ENCODE measurements around the gene PDF. TPM values are rescaled to one million over a fixed set of nuclear protein-coding genes. Genes with fewer than 3 reads are reported as not detected.

PDF gene
- total RNA-seq, 1 donor from 2014 or later: 15.3 TPM

GRCh38 chr16:69318911-69319289 lies 11.5 kb downstream of the PDF start:
- H3K9me3 Mint-ChIP-seq: no peaks in the 10 kb centered on the region
- intact Hi-C loops (cut with micrococcal nuclease): loop anchor here (10.0 kb wide), 1 partner anchor 1206 kb away; the partner anchor contains the start of genes COG4 and SF3B3
- no peak for TF ChIP-seq CTCF (IDR thresholded peaks at IDR 0.05)
- no peaks in the 10 kb centered on the region for H3K27me3 Mint-ChIP-seq
- peaks cover 6% of the 10 kb centered on the region for H3K4me1 Mint-ChIP-seq
- POLR2A ChIA-PET: interaction anchor here (0.7 kb wide), 1 partner anchor 9 kb away, joined by 3 read pairs; no protein-coding TSS in a partner anchor
- DNase-seq (no peak), ATAC-seq (ENCODE audit: low read depth) (no peak)
- no peak overlapping the region for H3K27ac Mint-ChIP-seq
- peaks cover 84% of the 10 kb centered on the region for H3K36me3 Mint-ChIP-seq (ENCODE audit: low read depth)
- no peak overlapping the region for H3K4me3 Mint-ChIP-seq
- CTCF ChIA-PET: no interaction called here

- Mint-ChIP-seq H3K36me3 (ENCODE audit: low read depth) (peaks cover 81% of the 10 kb centered on the region), H3K27ac (no peak overlapping the region), H3K9me3 (no peaks in the 10 kb centered on the region), H3K27me3 (no peaks in the 10 kb centered on the region), H3K4me3 (no peak overlapping the region), H3K4me1 (peaks cover 10% of the 10 kb centered on the region)
- CTCF ChIA-PET: no interaction called here
- intact Hi-C loops (cut with micrococcal nuclease): loop anchor here (10.0 kb wide), 1 partner anchor 1206 kb away; the partner anchor contains the start of genes COG4 and SF3B3
- ATAC-seq (ENCODE audit: low read depth) (no peak), DNase-seq (no peak)
- POLR2A ChIA-PET: no interaction called here
- TF ChIP-seq CTCF (IDR thresholded peaks at IDR 0.05): no peak
These were observed 12.0 kb downstream of the PDF start for GRCh38 chr16:69318177-69318910.

GRCh38 chr16:69316595-69317034 lies 13.8 kb downstream of the PDF start:
- no peaks in the 10 kb centered on the region for H3K27me3 Mint-ChIP-seq
- POLR2A ChIA-PET: no interaction called here
- no peaks in the 10 kb centered on the region for H3K9me3 Mint-ChIP-seq
- TF ChIP-seq CTCF (IDR thresholded peaks at IDR 0.05): no peak
- H3K4me1 Mint-ChIP-seq: peaks cover 20% of the 10 kb centered on the region
- intact Hi-C loops (cut with micrococcal nuclease): loop anchor here (10.0 kb wide), 1 partner anchor 1208 kb away; the partner anchor contains the start of genes COG4 and SF3B3
- CTCF ChIA-PET: no interaction called here
- no peak overlapping the region for H3K4me3 Mint-ChIP-seq
- no peak overlapping the region for H3K27ac Mint-ChIP-seq
- peaks cover 74% of the 10 kb centered on the region for H3K36me3 Mint-ChIP-seq (ENCODE audit: low read depth)
- DNase-seq: no peak
- no peak for ATAC-seq (ENCODE audit: low read depth)

- no peak overlapping the region for H3K4me3 Mint-ChIP-seq
- POLR2A ChIA-PET: no interaction called here
- no peaks in the 10 kb centered on the region for H3K27me3 Mint-ChIP-seq
These were observed 14.7 kb downstream of the PDF start for GRCh38 chr16:69315486-69316311.

More at GRCh38 chr16:69315486-69316311, 14.7 kb downstream of the PDF start:
- intact Hi-C loops (cut with micrococcal nuclease): loop anchor here (10.0 kb wide), 1 partner anchor 1209 kb away; the partner anchor contains the start of genes COG4 and SF3B3
- DNase-seq (no peak), ATAC-seq (ENCODE audit: low read depth) (no peak)
- no peak for TF ChIP-seq CTCF (IDR thresholded peaks at IDR 0.05)
- CTCF ChIA-PET: no interaction called here
- Mint-ChIP-seq H3K27ac (no peak overlapping the region), H3K36me3 (ENCODE audit: low read depth) (peaks cover 64% of the 10 kb centered on the region), H3K9me3 (no peaks in the 10 kb centered on the region), H3K4me1 (peaks cover 22% of the 10 kb centered on the region)

All from activated B cell treated with CpG ODN at 0.5 μM for 24 hours (primary cell).